ENCODE results near the gene BASP1.

GRCh38 chr5:17256171-17256570, 38.7 kb downstream of the BASP1 start:
- TF ChIP-seq CTCF (IDR thresholded peaks at IDR 0.05) = no peak
- TF ChIP-seq POLR2A (IDR thresholded peaks at IDR 0.05) = no peak
- no peak for TF ChIP-seq POLR2AphosphoS5 (IDR thresholded peaks at IDR 0.05)

All from sigmoid colon (tissue), 4 donors.